Loucy (cell line): Measurements from ENCODE around the gene EVI5.

Source experiments
- H2AFZ ChIP-seq: fragments of 200-600 bp; sonication (generic); 2 replicates; pipeline ENCODE4 v1.6.0; 2016; ENCODE audit warnings: antibody characterized with exemption, mild to moderate bottlenecking, low read length, moderate library complexity
- H3F3A ChIP-seq: fragments of 200-600 bp; 2 replicates; pipeline ENCODE4 v1.6.0; 2016; ENCODE audit warnings: antibody characterized with exemption, low read depth, mild to moderate bottlenecking
- H3K27me3 ChIP-seq: fragments of 200-600 bp; sonication (generic); 2 replicates; pipeline ENCODE4 v1.6.1; 2014; ENCODE audit warnings: low read length, mild to moderate bottlenecking; ENCODE audit not compliant: insufficient read depth, poor library complexity, severe bottlenecking
- H3K36me3 ChIP-seq: fragments of 200-600 bp; sonication (generic); 2 replicates; pipeline ENCODE4 v1.6.1; 2016; ENCODE audit warnings: low read length; ENCODE audit not compliant: insufficient read depth
- H3K4me1 ChIP-seq: fragments of 200-600 bp; sonication (generic); 2 replicates; pipeline ENCODE4 v1.5.1; 2014; ENCODE audit warnings: low read length, mild to moderate bottlenecking; ENCODE audit not compliant: insufficient read depth, poor library complexity, severe bottlenecking
- H3K4me2 ChIP-seq: fragments of 200-600 bp; sonication (generic); 2 replicates; pipeline ENCODE4 v1.6.0; 2014; ENCODE audit warnings: antibody characterized with exemption, low read length, low read depth, mild to moderate bottlenecking; ENCODE audit not compliant: poor library complexity, severe bottlenecking
- H3K4me3 ChIP-seq: fragments of 200-600 bp; sonication (generic); 2 replicates; pipeline ENCODE4 v1.5.1; 2014; ENCODE audit warnings: low read length, mild to moderate bottlenecking, mixed read lengths; ENCODE audit not compliant: poor library complexity, severe bottlenecking
- H3K79me2 ChIP-seq: fragments of 200-600 bp; sonication (generic); 2 replicates; pipeline ENCODE4 v1.6.1; 2014; ENCODE audit warnings: low read length; ENCODE audit not compliant: insufficient read depth
- H3K9ac ChIP-seq: fragments of 200-600 bp; sonication (generic); 2 replicates; pipeline ENCODE4 v1.6.0; 2014; ENCODE audit warnings: mild to moderate bottlenecking, low read depth, low read length, moderate library complexity; ENCODE audit not compliant: poor library complexity, severe bottlenecking
- H3K9me2 ChIP-seq: fragments of 200-600 bp; sonication (generic); replicated peaks from 2 replicates; pipeline ENCODE4 v1.6.1; 2016; ENCODE audit warnings: low read depth, low read length, mixed read lengths
- H3K9me3 ChIP-seq: fragments of 200-600 bp; sonication (generic); 2 replicates; pipeline ENCODE4 v1.6.1; 2014; ENCODE audit warnings: mild to moderate bottlenecking, antibody characterized with exemption, low read length, low read depth; ENCODE audit not compliant: insufficient read depth
- H4K20me1 ChIP-seq: fragments of 200-600 bp; sonication (generic); 2 replicates; pipeline ENCODE4 v1.6.0; 2014; ENCODE audit warnings: antibody characterized with exemption, low read length, mild to moderate bottlenecking; ENCODE audit not compliant: insufficient read depth, poor library complexity, severe bottlenecking
- CTCF ChIP-seq: fragments of 200-600 bp; sonication (generic); conservative IDR thresholded peaks from 2 replicates; pipeline ENCODE4 v1.5.1; 2014; ENCODE audit warnings: mild to moderate bottlenecking, antibody characterized with exemption, low read length
- EZH2phosphoT487 ChIP-seq: fragments of 200-600 bp; IDR thresholded peaks from 2 replicates; pipeline ENCODE4 v1.6.1; 2018; ENCODE audit warnings: antibody characterized with exemption, mild to moderate bottlenecking, moderate library complexity, borderline replicate concordance

Gene EVI5

GRCh38 chr1:92764116-92764515 lies 20.8 kb downstream of the EVI5 start:
- Histone ChIP-seq H3K27me3 (no peaks in the 10 kb centered on the region), H3K9me3 (no peaks in the 10 kb centered on the region), H3K9ac (no peak overlapping the region), H3K9me2 (no peaks in the 10 kb centered on the region), H4K20me1 (no peaks in the 10 kb centered on the region), H3K79me2 (no peaks in the 10 kb centered on the region), H2AFZ (no peak overlapping the region), H3F3A (no peaks in the 10 kb centered on the region), H3K4me2 (no peak overlapping the region), H3K36me3 (no peaks in the 10 kb centered on the region), H3K4me1 (no peaks in the 10 kb centered on the region), H3K4me3 (no peak overlapping the region)
- TF ChIP-seq CTCF (no peak), EZH2phosphoT487 (no peak)

- H3K79me2 ChIP-seq: no peaks in the 10 kb centered on the region
- no peak overlapping the region for H3K9ac ChIP-seq
- H3F3A ChIP-seq: no peaks in the 10 kb centered on the region
- H4K20me1 ChIP-seq: no peaks in the 10 kb centered on the region
- TF ChIP-seq EZH2phosphoT487 (no peak), CTCF (no peak)
- no peaks in the 10 kb centered on the region for H3K36me3 ChIP-seq
- no peak overlapping the region for H3K4me3 ChIP-seq
- no peaks in the 10 kb centered on the region for H3K9me3 ChIP-seq
- no peaks in the 10 kb centered on the region for H3K27me3 ChIP-seq
- H3K4me2 ChIP-seq: no peak overlapping the region
- no peaks in the 10 kb centered on the region for H3K9me2 ChIP-seq
- no peak overlapping the region for H2AFZ ChIP-seq
- H3K4me1 ChIP-seq: no peaks in the 10 kb centered on the region
Measured at GRCh38 chr1:92762355-92762754, 22.6 kb downstream of the EVI5 start.

- H3K4me1 ChIP-seq: no peaks in the 10 kb centered on the region
- H3K27me3 ChIP-seq: no peaks in the 10 kb centered on the region
- no peak overlapping the region for H2AFZ ChIP-seq
- no peak overlapping the region for H3K4me3 ChIP-seq
- no peaks in the 10 kb centered on the region for H3K36me3 ChIP-seq
- H3K79me2 ChIP-seq: no peaks in the 10 kb centered on the region
- H4K20me1 ChIP-seq: no peaks in the 10 kb centered on the region
- H3K9me2 ChIP-seq: no peaks in the 10 kb centered on the region
- H3K9ac ChIP-seq: no peak overlapping the region
- TF ChIP-seq EZH2phosphoT487 (no peak), CTCF (no peak)
- no peaks in the 10 kb centered on the region for H3K9me3 ChIP-seq
- no peaks in the 10 kb centered on the region for H3F3A ChIP-seq
- no peak overlapping the region for H3K4me2 ChIP-seq
Measured at GRCh38 chr1:92759361-92759760, 25.5 kb downstream of the EVI5 start.
